GM12878 (cell line): ENCODE measurements around the gene ITGA7. TPM values are rescaled to one million over a fixed set of nuclear protein-coding genes. Genes with fewer than 3 reads are reported as not detected.
A peak's percentile ranks its signal among the peaks of the same experiment; 100 is the strongest.

Experiments used
- ATAC-seq: fragments of 200-7000 bp; cut with Tn5 transposase; 3 replicates; pipeline ENCODE4 v1.9.1; 2020; ENCODE audit warnings: mild to moderate bottlenecking, moderate library complexity
- BruUV-seq: library from RNA; stranded (reverse); fragments of 400-500 nt; replicated peaks from 2 replicates; lab custom pipeline; 2021; lab: Mats Ljungman, UMichigan
- CTCF ChIA-PET: fragments of 300-600 bp; sonication (Branson Sonifier 250); formaldehyde crosslinking; extraction: SDS; loops from one replicate; lab custom pipeline; 2021; ENCODE audit warnings: inconsistent platforms; lab: Yijun Ruan, JAX
- POLR2A ChIA-PET: fragments of 350-600 bp; formaldehyde crosslinking; extraction: SDS; loops from one replicate; lab custom pipeline; 2021; ENCODE audit warnings: inconsistent platforms; lab: Charles Lee
- RAD21 ChIA-PET: fragments of 300-600 bp; sonication (Branson Sonifier 250); formaldehyde crosslinking; loops from one replicate; lab custom pipeline; 2023; ENCODE audit warnings: antibody characterized with exemption; ENCODE audit not compliant: unreplicated experiment; lab: Charles Lee
- SMC1A ChIA-PET: fragments of 300-600 bp; sonication (Branson Sonifier 250); formaldehyde crosslinking; loops from one replicate; lab custom pipeline; 2023; ENCODE audit not compliant: unreplicated experiment, uncharacterized antibody; lab: Charles Lee
- DNase-seq: peaks from one replicate; pipeline ENCODE4 v3.0.0-alpha.2; 2011; ENCODE audit warnings: low read depth, low spot score
- FAIRE-seq: peaks from 3 replicates; lab custom pipeline; 2011; peaks lifted over from hg19 to GRCh38; lab: Jason Lieb, UNC
- H2AFZ ChIP-seq: 2 replicates; pipeline ENCODE4 v1.6.0; 2011; ENCODE audit warnings: low read depth, low read length, control low read depth; ENCODE audit not compliant: control insufficient read depth
- H3K27ac ChIP-seq: 2 replicates; pipeline ENCODE4 v1.5.1; 2011; ENCODE audit warnings: control low read depth; ENCODE audit not compliant: control insufficient read depth, insufficient read depth
- H3K27me3 ChIP-seq, 2 experiments: replicated peaks in 1 of 2; 2 replicates each; pipeline versions ENCODE4 v1.6.0 to v1.6.1; 2011; ENCODE audit warnings: low read length in 1 of 2; ENCODE audit not compliant: control insufficient read depth in 2 of 2, insufficient read depth in 2 of 2
- H3K36me3 ChIP-seq, 2 experiments: 2 replicates each; pipeline ENCODE4 v1.5.1; 2011; ENCODE audit warnings: low read length in 1 of 2; ENCODE audit not compliant: control insufficient read depth in 2 of 2, insufficient read depth in 2 of 2
- H3K4me1 ChIP-seq: 2 replicates; pipeline ENCODE4 v1.6.1; 2011; ENCODE audit warnings: mild to moderate bottlenecking, low read length, moderate library complexity, mixed read lengths; ENCODE audit not compliant: control insufficient read depth, insufficient read depth
- H3K4me2 ChIP-seq: 2 replicates; pipeline ENCODE4 v1.6.0; 2011; ENCODE audit warnings: control low read depth; ENCODE audit not compliant: control insufficient read depth, insufficient read depth
- H3K4me3 ChIP-seq: fragments of 200-600 bp; sonication (generic); 2 replicates; pipeline ENCODE4 v1.5.1; 2016
- H3K79me2 ChIP-seq: 2 replicates; pipeline ENCODE4 v1.6.0; 2011; ENCODE audit warnings: low read length; ENCODE audit not compliant: control insufficient read depth, insufficient read depth
- H3K9ac ChIP-seq: 2 replicates; pipeline ENCODE4 v1.8.0; 2011; ENCODE audit warnings: low read length, control low read depth, mixed read lengths; ENCODE audit not compliant: control insufficient read depth, insufficient read depth
- H3K9me3 ChIP-seq: replicated peaks from 3 replicates; pipeline ENCODE4 v1.5.1; 2011; ENCODE audit warnings: mild to moderate bottlenecking, low read length; ENCODE audit not compliant: control insufficient read depth, insufficient read depth
- H4K20me1 ChIP-seq: 2 replicates; pipeline ENCODE4 v1.6.0; 2011; ENCODE audit not compliant: control insufficient read depth, insufficient read depth
- EZH2 ChIP-seq: IDR thresholded peaks from 2 replicates; pipeline ENCODE4 v1.6.1; 2012; ENCODE audit warnings: low read depth, mild to moderate bottlenecking, control low read depth, inconsistent platforms, low read length, borderline replicate concordance; ENCODE audit not compliant: control insufficient read depth
- FOXK2 ChIP-seq: fragments of 450-650 bp; IDR thresholded peaks from 2 replicates; pipeline ENCODE4 v1.6.1; 2017; ENCODE audit warnings: mild to moderate bottlenecking, moderate library complexity
- IKZF2 ChIP-seq, 2 experiments: fragments of 450-650 bp; IDR thresholded peaks; 2 replicates each; pipeline ENCODE4 v1.6.1; 2017; ENCODE audit warnings: mild to moderate bottlenecking in 2 of 2, moderate library complexity in 2 of 2
- KDM1A ChIP-seq: fragments of 200-600 bp; sonication (generic); IDR thresholded peaks from 2 replicates; pipeline ENCODE4 v1.6.1; 2016; ENCODE audit warnings: borderline replicate concordance
- MTA3 ChIP-seq: IDR thresholded peaks from 2 replicates; pipeline ENCODE4 v1.6.1; 2012; ENCODE audit warnings: low read length, inconsistent platforms, borderline replicate concordance
- ZNF207 ChIP-seq: fragments of 450-650 bp; IDR thresholded peaks from 2 replicates; pipeline ENCODE4 v1.6.1; 2014; ENCODE audit warnings: antibody characterized with exemption, mild to moderate bottlenecking, borderline replicate concordance
- WGBS: methylation state at CpG from one replicate; pipeline ENCODE4 v1.1.6; 2016; ENCODE audit warnings: low lambda C conversion rate; ENCODE audit not compliant: insufficient replicate concordance, insufficient coverage; ENCODE audit errors: missing lambda C conversion rate; 5-methylcytosine and 5-hydroxymethylcytosine counted together
- in situ Hi-C: fragments of 300-500 bp; cut with MboI; formaldehyde crosslinking; loops from 9 replicates; pipeline ENCODE4 v1.14.3; 2018; ENCODE audit warnings: mixed read lengths
- intact Hi-C: fragments of 100-400 bp; cut with micrococcal nuclease; formaldehyde crosslinking; loops from one replicate; pipeline ENCODE4 v1.14.2; 2022; ENCODE audit not compliant: unreplicated experiment
- polyA plus RNA-seq, 11 experiments: library from polyadenylated mRNA; depleted of rRNA in 4 of 11; unstranded in 6 of 11; stranded (reverse) in 5 of 11; fragments of >200 nt; fragmentation: Nextera tagmentation in 4 of 11; fragmentation: Illumina TruSeq in 1 of 11; extraction: Ambion mirVana in 4 of 11; extraction: Trizol in 1 of 11; gene quantifications; 1 replicate in 1 of 11; 2 replicates in 10 of 11; pipeline versions ENCODE4 v1.2.1 to v1.2.3, GENCODE V29; 2011 to 2016; ENCODE audit warnings: inconsistent platforms in 2 of 11, missing spikeins in 2 of 11, low read depth in 1 of 11
- total RNA-seq, 4 experiments: library from RNA; depleted of rRNA in 3 of 4; stranded (reverse); fragments of >200 nt in 3 of 4; fragmentation: Illumina TruSeq in 1 of 4; extraction: Trizol in 1 of 4; gene quantifications; 2 replicates each; pipeline versions ENCODE4 v1.2.1 to v1.2.3, GENCODE V29; 2013 to 2021

ITGA7 gene
- total and polyA plus RNA-seq, 10 of the 15 experiments (the other 5 are each of a cell fraction or from before 2014, with no cell fraction given) = 0.18 to 5.1 (median 1.5) TPM

DNA sequence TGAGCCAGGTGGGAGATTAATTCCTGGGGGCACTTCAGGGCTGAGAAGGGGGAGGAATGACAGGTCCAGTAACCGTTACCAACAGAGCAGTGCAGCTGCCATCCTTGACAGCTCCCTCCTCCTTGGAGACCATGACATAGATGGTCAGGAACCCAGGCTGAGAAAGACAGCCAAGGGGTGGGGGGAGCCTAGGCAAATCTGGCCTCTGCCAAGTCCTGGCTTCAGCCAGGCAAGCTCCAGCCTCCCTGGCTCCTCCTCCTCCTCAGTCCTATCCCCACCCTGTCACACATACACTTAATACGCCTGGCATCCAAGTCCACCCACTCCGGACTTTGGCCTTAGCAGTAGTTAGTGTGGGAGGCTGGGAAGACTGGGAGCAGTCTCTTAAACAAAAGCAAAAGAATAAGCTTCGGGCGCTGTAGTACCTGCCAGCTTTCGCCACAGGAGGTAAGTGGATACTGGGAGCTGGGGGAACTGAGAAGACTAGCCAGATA, 12.4 kb upstream of the ITGA7 start, which contains the start of gene RDH5:
Gene RDH5, plus strand, starts transcription at position 323 of the 494 bp plus-strand sequence. CDS start 792 bp downstream, outside the sequence.
- 98% methylated on average over 6 of the region's 6 CpGs for WGBS
- SMC1A ChIA-PET = interaction anchor here (0.9 to 3.5 kb wide), 7 partner anchors 10 to 208 kb away, joined by 3 to 16 read pairs (median 4); no protein-coding TSS in a partner anchor
- TF ChIP-seq MTA3 (no peak), ZNF207 (no peak), IKZF2 (IDR thresholded peaks at IDR 0.05) (no peak), KDM1A (no peak), EZH2 (no peak), FOXK2 (no peak)
- TF ChIP-seq, all 136 proteins: peak for 0
- no TSS peak for BruUV-seq
- ChIA-PET CTCF (interaction anchor here (0.7 to 11.4 kb wide), 9 partner anchors 10 to 1240 kb away, joined by 3 to 205 read pairs (median 5); partner anchors contain the start of gene CD63), RAD21 (interaction anchor here (0.8 to 11.0 kb wide), 3 partner anchors 9 to 38 kb away, joined by 3 to 113 read pairs (median 4); partner anchors contain the start of gene CD63), POLR2A (interaction anchor here (0.6 to 2.4 kb wide), 3 partner anchors 10 to 730 kb away, joined by 3 to 10 read pairs (median 3); no protein-coding TSS in a partner anchor)
- DNase-seq = no peak
- Histone ChIP-seq H3K4me2 (0 out of 2 replicates have a peak within 1 kb of the TSS, but pooled peaks have one; percentile 100), H2AFZ (no peak within 1 kb of the TSS), H3K4me3 (no peak within 1 kb of the TSS), H3K9ac (no peak within 1 kb of the TSS), H3K27ac (no peak within 1 kb of the TSS), H3K9me3 (no peaks in the 10 kb centered on the region), H3K27me3 (no peaks in the 10 kb centered on the region), H4K20me1 (no peaks in the 10 kb centered on the region), H3K79me2 (peaks cover 13% of the 10 kb centered on the region), H3K36me3 (peaks cover 7% of the 10 kb centered on the region in 2 experiments; a peak in 3 of 4 replicates), H3K4me1 (peaks cover 25% of the 10 kb centered on the region)
- intact Hi-C loops = no loop called here
- in situ Hi-C loops = no loop called here
- no peak for ATAC-seq
- FAIRE-seq = no peak
